Activated effector memory CD4-positive, alpha-beta T cell treated with anti-CD3 and anti-CD28 coated beads, Interleukin-2, amount 50 U/mL, for 16 hours (primary cell): ENCODE data around the gene CD99L2.
"Not testable (repeated sequence)": the region's sequence is repeated elsewhere in the genome, so short reads cannot be mapped to it uniquely, and the experiment has no call there.

Source experiments
- DNase-seq: peaks from one replicate; pipeline ENCODE4 v3.0.0-alpha.2; 2020

Gene CD99L2

GRCh38 chrX:150896632-150897031 is 1.8 kb downstream of the CD99L2 start:
- no peak for DNase-seq

- DNase-seq, result no peak
Observed at GRCh38 chrX:150893936-150894335, 4.5 kb downstream of the CD99L2 start.

GRCh38 chrX:150889131-150889530 is 9.3 kb downstream of the CD99L2 start:
- DNase-seq, result no peak

GRCh38 chrX:150887906-150888465 is 10.5 kb downstream of the CD99L2 start:
- DNase-seq, result no peak

GRCh38 chrX:150887268-150887667 is 11.2 kb downstream of the CD99L2 start:
- DNase-seq, result not testable (repeated sequence)

- no peak for DNase-seq
Observed at GRCh38 chrX:150886381-150886780, 12.1 kb downstream of the CD99L2 start.

- DNase-seq, result no peak
Observed at GRCh38 chrX:150880808-150881165, 17.7 kb downstream of the CD99L2 start.

GRCh38 chrX:150879855-150880807 is 18.3 kb downstream of the CD99L2 start:
- DNase-seq, result no peak

- not testable (repeated sequence) for DNase-seq
Observed at GRCh38 chrX:150875621-150876020, 22.8 kb downstream of the CD99L2 start.

- no peak for DNase-seq
Observed at GRCh38 chrX:150874448-150874847, 24.0 kb downstream of the CD99L2 start.

GRCh38 chrX:150873616-150874015 is 24.9 kb downstream of the CD99L2 start:
- DNase-seq, result no peak

- no peak for DNase-seq
Observed at GRCh38 chrX:150872773-150873336, 25.6 kb downstream of the CD99L2 start.

- DNase-seq, result no peak
Observed at GRCh38 chrX:150871341-150871811, 27.1 kb downstream of the CD99L2 start.

- no peak for DNase-seq
Observed at GRCh38 chrX:150870487-150871340, 27.8 kb downstream of the CD99L2 start.

- no peak for DNase-seq
Observed at GRCh38 chrX:150870029-150870428, 28.4 kb downstream of the CD99L2 start.

- no peak for DNase-seq
Observed at GRCh38 chrX:150869450-150869849, 29.0 kb downstream of the CD99L2 start.

- DNase-seq, result no peak
Observed at GRCh38 chrX:150868625-150869024, 29.8 kb downstream of the CD99L2 start.

GRCh38 chrX:150864127-150864526 is 34.3 kb downstream of the CD99L2 start:
- DNase-seq, result no peak

- DNase-seq, result no peak
Observed at GRCh38 chrX:150863191-150863590, 35.3 kb downstream of the CD99L2 start.

- no peak for DNase-seq
Observed at GRCh38 chrX:150857453-150857852, 41.0 kb downstream of the CD99L2 start.

GRCh38 chrX:150856785-150857184 is 41.7 kb downstream of the CD99L2 start:
- no peak for DNase-seq

GRCh38 chrX:150856101-150856500 is 42.4 kb downstream of the CD99L2 start:
- no peak for DNase-seq

- DNase-seq, result no peak
Observed at GRCh38 chrX:150854856-150855255, 43.6 kb downstream of the CD99L2 start.
